Measurements from ENCODE around the gene MYBPH. TPM values are rescaled to one million over a fixed set of nuclear protein-coding genes. Genes with fewer than 3 reads are reported as not detected.

Gene MYBPH
- total and polyA plus RNA-seq, 2 donors (not counting 1 experiment from before 2014, with no cell fraction given), result not detected

DNA sequence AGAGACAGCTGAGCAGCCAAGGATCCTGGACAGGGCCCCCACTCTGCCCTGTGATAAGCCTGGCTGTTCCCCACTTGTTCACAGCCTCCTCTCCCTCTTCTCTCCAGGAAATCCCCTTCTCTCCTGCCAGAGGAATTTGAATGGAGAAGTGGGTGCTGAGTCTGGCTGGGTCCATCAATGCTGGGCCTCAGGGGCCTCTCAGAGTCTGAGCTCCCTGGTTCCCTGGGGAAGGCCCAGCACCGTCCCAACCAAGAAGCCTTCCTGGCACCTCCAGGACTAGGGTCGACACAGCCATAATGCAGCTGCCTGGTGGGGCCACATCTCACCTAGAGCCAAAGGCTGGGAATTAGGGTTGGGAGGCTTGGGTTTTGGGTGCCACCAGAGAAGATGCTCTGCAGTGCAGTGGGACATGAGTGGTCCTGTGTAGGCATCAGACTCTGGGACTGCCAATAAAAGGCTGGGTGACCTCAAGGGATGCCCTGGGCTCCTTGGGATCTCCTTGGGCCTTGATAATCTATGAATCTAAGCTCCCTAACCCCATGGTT lies 2.5 kb downstream of the MYBPH start:
- ChIA-PET CTCF (interaction anchor here (0.7 to 2.6 kb wide), 5 partner anchors 9 to 554 kb away, joined by 3 to 18 read pairs (median 3); no protein-coding TSS in a partner anchor), POLR2A (no interaction called here)
- Histone ChIP-seq H3K9me3 (ENCODE audit: control extremely low read depth in 1 of 3, control insufficient read depth in 2 of 3, insufficient read depth in 1 of 3, low read length in 2 of 3) (peaks cover 0 to 7% (median 0%) of the 10 kb centered on the region in 3 donors), H3K4me3 (ENCODE audit: control extremely low read depth in 1 of 5, extremely low read depth in 1 of 5, insufficient read depth in 1 of 5, low read depth in 2 of 5, low read length in 4 of 5) (no peak overlapping the region), H3K36me3 (replicated peaks in 1 of 2; ENCODE audit: control extremely low read depth in 1 of 2, control insufficient read depth in 1 of 2, extremely low read depth in 1 of 2, insufficient read depth in 2 of 2, low read length in 1 of 2) (no peaks in the 10 kb centered on the region), H3K4me2 (replicated peaks; ENCODE audit: low read depth, low read length, poor library complexity, severe bottlenecking) (no peak overlapping the region), H4K20me1 (ENCODE audit: control insufficient read depth, insufficient read depth, low read length, poor library complexity, severe bottlenecking) (no peaks in the 10 kb centered on the region), H3K9ac (ENCODE audit: low read length) (no peak overlapping the region), H3K79me2 (ENCODE audit: control insufficient read depth, insufficient read depth, low read length) (no peaks in the 10 kb centered on the region), H2AFZ (ENCODE audit: insufficient read depth, low read depth, low read length, poor library complexity, severe bottlenecking) (no peak overlapping the region), H3K4me1 (ENCODE audit: control insufficient read depth in 2 of 2, insufficient read depth in 2 of 2, low read length in 2 of 2) (peaks cover 0 to 8% of the 10 kb centered on the region in 2 donors), H3K27me3 (replicated peaks in 1 of 4; ENCODE audit: control extremely low read depth in 1 of 4, control insufficient read depth in 3 of 4, insufficient read depth in 4 of 4, low read length in 3 of 4) (peaks cover 0 to 6% (median 0%) of the 10 kb centered on the region in 4 experiments), H3K27ac (ENCODE audit: low read length in 2 of 2) (no peak overlapping the region)
- H3K27me3 Mint-ChIP-seq, result peaks cover 7% of the 10 kb centered on the region
- DNase-seq (no peak), ATAC-seq (ENCODE audit: low read depth) (no peak)
- TF ChIP-seq CTCF (IDR thresholded peaks at IDR 0.05), result no peak
- TF ChIP-seq EZH2 (IDR thresholded peaks at IDR 0.05; ENCODE audit: borderline replicate concordance, insufficient read depth, low read depth, low read length, poor library complexity, severe bottlenecking), result no peak
- H3K4me3 Mint-ChIP-seq, result no peak overlapping the region
- intact Hi-C loops (cut with micrococcal nuclease), result no loop called here
- WGBS (ENCODE audit: insufficient coverage), result 60% methylated on average over 2 of the region's 2 CpGs
- no peak overlapping the region for H3K27ac Mint-ChIP-seq
- H3K4me1 Mint-ChIP-seq, result peaks cover 1% of the 10 kb centered on the region
- H3K9me3 Mint-ChIP-seq (ENCODE audit: insufficient read depth), result no peaks in the 10 kb centered on the region

GRCh38 chr1:203172184-203173010 lies 3.2 kb downstream of the MYBPH start:
- Histone ChIP-seq H3K36me3 (replicated peaks in 1 of 2; ENCODE audit: control extremely low read depth in 1 of 2, control insufficient read depth in 1 of 2, extremely low read depth in 1 of 2, insufficient read depth in 2 of 2, low read length in 1 of 2) (no peaks in the 10 kb centered on the region), H3K27me3 (replicated peaks in 1 of 4; ENCODE audit: control extremely low read depth in 1 of 4, control insufficient read depth in 3 of 4, insufficient read depth in 4 of 4, low read length in 3 of 4) (peaks cover 0 to 6% (median 0%) of the 10 kb centered on the region in 4 experiments), H3K27ac (ENCODE audit: low read length in 2 of 2) (no peak overlapping the region), H3K4me2 (replicated peaks; ENCODE audit: low read depth, low read length, poor library complexity, severe bottlenecking) (no peak overlapping the region), H3K9ac (ENCODE audit: low read length) (no peak overlapping the region), H3K4me3 (ENCODE audit: control extremely low read depth in 1 of 5, extremely low read depth in 1 of 5, insufficient read depth in 1 of 5, low read depth in 2 of 5, low read length in 4 of 5) (no peak overlapping the region), H3K9me3 (ENCODE audit: control extremely low read depth in 1 of 3, control insufficient read depth in 2 of 3, insufficient read depth in 1 of 3, low read length in 2 of 3) (peaks cover 0 to 7% (median 0%) of the 10 kb centered on the region in 3 donors), H4K20me1 (ENCODE audit: control insufficient read depth, insufficient read depth, low read length, poor library complexity, severe bottlenecking) (no peaks in the 10 kb centered on the region), H3K79me2 (ENCODE audit: control insufficient read depth, insufficient read depth, low read length) (no peaks in the 10 kb centered on the region), H2AFZ (ENCODE audit: insufficient read depth, low read depth, low read length, poor library complexity, severe bottlenecking) (no peak overlapping the region), H3K4me1 (ENCODE audit: control insufficient read depth in 2 of 2, insufficient read depth in 2 of 2, low read length in 2 of 2) (peaks cover 0 to 8% of the 10 kb centered on the region in 2 donors)
- no peaks in the 10 kb centered on the region for H3K9me3 Mint-ChIP-seq (ENCODE audit: insufficient read depth)
- H3K4me1 Mint-ChIP-seq, result peaks cover 1% of the 10 kb centered on the region
- ATAC-seq (ENCODE audit: low read depth) (no peak), DNase-seq (peak; percentile 45)
- H3K4me3 Mint-ChIP-seq, result no peak overlapping the region
- peaks cover 7% of the 10 kb centered on the region for H3K27me3 Mint-ChIP-seq
- intact Hi-C loops (cut with micrococcal nuclease), result no loop called here
- TF ChIP-seq CTCF (IDR thresholded peaks at IDR 0.05) (peak; percentile 70), EZH2 (IDR thresholded peaks at IDR 0.05; ENCODE audit: borderline replicate concordance, insufficient read depth, low read depth, low read length, poor library complexity, severe bottlenecking) (no peak)
- H3K27ac Mint-ChIP-seq, result no peak overlapping the region
- CTCF ChIA-PET, result interaction anchor here (0.6 to 2.6 kb wide), 7 partner anchors 9 to 661 kb away, joined by 3 to 18 read pairs (median 4); no protein-coding TSS in a partner anchor
- POLR2A ChIA-PET, result no interaction called here
- WGBS (ENCODE audit: insufficient coverage), result 56% methylated on average over 7 of the region's 8 CpGs

All from B cell (primary cell).